Heart right ventricle (tissue), 16 donors: ENCODE data around the gene PTPN9. TPM values are rescaled to one million over a fixed set of nuclear protein-coding genes. Genes with fewer than 3 reads are reported as not detected.
A peak's percentile ranks its signal among the peaks of the same experiment; 100 is the strongest.

Source experiments
- ATAC-seq, 8 donors: fragments of 200-7000 bp; cut with Tn5 transposase; one replicate each; pipeline ENCODE4 v1.9.1; 2020; ENCODE audit warnings: mild to moderate bottlenecking in 8 of 8, moderate library complexity in 8 of 8, moderate number of reproducible peaks in 1 of 8
- DNase-seq, 2 donors: peaks; one replicate each; pipeline ENCODE4 v3.0.0-alpha.2; 2020
- H3K27ac ChIP-seq, 10 donors: fragments of 200-600 bp; sonication (generic) in 2 of 10; one replicate each; pipeline versions ENCODE4 v1.5.0 to v1.8.0; 2020 to 2022; ENCODE audit warnings: mild to moderate bottlenecking in 3 of 10
- H3K27me3 ChIP-seq, 7 donors: fragments of 200-600 bp; one replicate each; pipeline ENCODE4 v1.8.0; 2021 to 2022; ENCODE audit warnings: mild to moderate bottlenecking in 2 of 7
- H3K36me3 ChIP-seq, 9 donors: fragments of 200-600 bp; sonication (generic) in 1 of 9; one replicate each; pipeline versions ENCODE4 v1.5.0 to v1.8.0; 2020 to 2022; ENCODE audit warnings: mild to moderate bottlenecking in 2 of 9
- H3K4me1 ChIP-seq, 9 donors: fragments of 200-600 bp; sonication (generic) in 1 of 9; one replicate each; pipeline versions ENCODE4 v1.5.0 to v1.8.0; 2020 to 2022; ENCODE audit warnings: mild to moderate bottlenecking in 4 of 9
- H3K4me3 ChIP-seq, 10 donors: fragments of 200-600 bp; sonication (generic) in 2 of 10; one replicate each; pipeline versions ENCODE4 v1.5.0 to v1.8.0; 2020 to 2022; ENCODE audit warnings: mild to moderate bottlenecking in 7 of 10, moderate library complexity in 2 of 10
- H3K9me3 ChIP-seq, 11 donors: fragments of 200-600 bp in 10 of 11; sonication (generic) in 2 of 11; one replicate each; pipeline versions ENCODE4 v1.5.0 to v1.8.0; 2013 to 2022; ENCODE audit warnings: mild to moderate bottlenecking in 2 of 11, control low read depth in 1 of 11, moderate library complexity in 1 of 11
- WGBS, 2 donors: extraction: QIAGEN DNeasy Blood & Tissue Kit; methylation state at CpG; one replicate each; pipeline ENCODE4 v1.1.7; 2013; ENCODE audit warnings: inconsistent platforms in 1 of 2; 5-methylcytosine and 5-hydroxymethylcytosine counted together
- intact Hi-C, 10 donors: fragments of 100-400 bp; cut with DNase I; formaldehyde crosslinking; loops; one replicate each; pipeline versions ENCODE4 v1.11.1 to v1.14.2; 2022
- polyA plus RNA-seq, 2 donors: library from polyadenylated mRNA; stranded (reverse); fragments of 200-250 nt; gene quantifications; one replicate each; pipeline ENCODE4 v1.2.3, GENCODE V29; 2013
- total RNA-seq, 10 donors: library from RNA; stranded (reverse); fragmentation: NEBNext Ultra II Directional in 3 of 10; extraction: Animal tissue kit (Norgen Biotek cat#: 25700) in 3 of 10; gene quantifications; one replicate each; pipeline versions ENCODE4 v1.2.1 to v1.2.4, GENCODE V29; 2021 to 2023
- TF ChIP-seq, protein P1 (sequence below), 9 donors: fragments of 200-600 bp; sonication (generic) in 2 of 9; IDR thresholded peaks; one replicate each; pipeline versions ENCODE4 v1.5.0 to v1.8.0; 2021 to 2022; ENCODE audit warnings: antibody characterized with exemption in 9 of 9, mild to moderate bottlenecking in 5 of 9, moderate library complexity in 1 of 9
- donor health status: Arrhythmogenic right ventricular cardiomyopathy.
- donor health status: ischemic (EF 13 %, LVEDD 7.1; RV severe dilation, severe dysfunction).
- donor health status: healthy with polysubstance abuse.
- donor health status: DM: no; HTN: yes; CAD: no.
- donor health status: DM: no; HTN: no; CAD: no.
- donor health status: ischemic (EF 25% LVEDD 6.9; RV normal size, moderate dysfunction).
- donor health status: ischemic (EF 25% LVEDD 5.7; RV mildly dilated, moderate dysfunction).
- donor health status: healthy.
- donor health status: DM: yes; HTN: yes; CAD: no.
- donor health status: Ischemic cardiomyopathy.
- donor health status: ischemic (EF 35%, LVEDD 5.7; RV mildly dilated, moderate dysfunction).
- donor health status: nonischemic (EF 11% LVEDD 7.7; RV severe dilation, severe dysfunction).
- donor health status: DM: yes; HTN: yes; CAD: no.
- donor health status: PGD.
- donor health status: ischemic (EF 29% LVEDD 5.4; RV normal size, mild dysfunction).
- donor health status: nonischemic (EF 23%, LVEDD 6.1; RV moderate dilation, normal function).

The PTPN9 gene
- total and polyA plus RNA-seq, 12 donors: 2.0 to 11.0 (median 8.0) TPM

GRCh38 chr15:75620841-75621391, 41.8 kb upstream of the PTPN9 start:
- peak; percentile 45 to 78 (median 66) for ATAC-seq
- DNase-seq: peak; percentile 60 to 84
- Histone ChIP-seq H3K4me1 (peaks cover 0 to 37% (median 24%) of the 10 kb centered on the region in 9 donors), H3K27me3 (no peaks in the 10 kb centered on the region), H3K36me3 (peaks cover 0 to 47% (median 26%) of the 10 kb centered on the region in 9 donors), H3K9me3 (no peaks in the 10 kb centered on the region), H3K4me3 (peak overlapping the region in 6 of 10 donors; percentile 19 to 39 (median 24)), H3K27ac (peak overlapping the region; percentile 55 to 86 (median 78))
- TF ChIP-seq, protein P1, sequence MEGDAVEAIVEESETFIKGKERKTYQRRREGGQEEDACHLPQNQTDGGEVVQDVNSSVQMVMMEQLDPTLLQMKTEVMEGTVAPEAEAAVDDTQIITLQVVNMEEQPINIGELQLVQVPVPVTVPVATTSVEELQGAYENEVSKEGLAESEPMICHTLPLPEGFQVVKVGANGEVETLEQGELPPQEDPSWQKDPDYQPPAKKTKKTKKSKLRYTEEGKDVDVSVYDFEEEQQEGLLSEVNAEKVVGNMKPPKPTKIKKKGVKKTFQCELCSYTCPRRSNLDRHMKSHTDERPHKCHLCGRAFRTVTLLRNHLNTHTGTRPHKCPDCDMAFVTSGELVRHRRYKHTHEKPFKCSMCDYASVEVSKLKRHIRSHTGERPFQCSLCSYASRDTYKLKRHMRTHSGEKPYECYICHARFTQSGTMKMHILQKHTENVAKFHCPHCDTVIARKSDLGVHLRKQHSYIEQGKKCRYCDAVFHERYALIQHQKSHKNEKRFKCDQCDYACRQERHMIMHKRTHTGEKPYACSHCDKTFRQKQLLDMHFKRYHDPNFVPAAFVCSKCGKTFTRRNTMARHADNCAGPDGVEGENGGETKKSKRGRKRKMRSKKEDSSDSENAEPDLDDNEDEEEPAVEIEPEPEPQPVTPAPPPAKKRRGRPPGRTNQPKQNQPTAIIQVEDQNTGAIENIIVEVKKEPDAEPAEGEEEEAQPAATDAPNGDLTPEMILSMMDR (IDR thresholded peaks at IDR 0.05): peak in 6 of 9 donors; percentile 15 to 46 (median 29)
- WGBS, 2 donors: 37 to 60% methylated on average over 7 of the region's 7 CpGs
- intact Hi-C loops: loop anchor here in 6 of 10 donors (5.0 to 10.0 kb wide), 6 partner anchors 44 to 256 kb away; partner anchors contain the start of genes MAN2C1 (in 2 of the 6), PTPN9 (in 2 of the 6) and SIN3A (in 1 of the 6)

DNA sequence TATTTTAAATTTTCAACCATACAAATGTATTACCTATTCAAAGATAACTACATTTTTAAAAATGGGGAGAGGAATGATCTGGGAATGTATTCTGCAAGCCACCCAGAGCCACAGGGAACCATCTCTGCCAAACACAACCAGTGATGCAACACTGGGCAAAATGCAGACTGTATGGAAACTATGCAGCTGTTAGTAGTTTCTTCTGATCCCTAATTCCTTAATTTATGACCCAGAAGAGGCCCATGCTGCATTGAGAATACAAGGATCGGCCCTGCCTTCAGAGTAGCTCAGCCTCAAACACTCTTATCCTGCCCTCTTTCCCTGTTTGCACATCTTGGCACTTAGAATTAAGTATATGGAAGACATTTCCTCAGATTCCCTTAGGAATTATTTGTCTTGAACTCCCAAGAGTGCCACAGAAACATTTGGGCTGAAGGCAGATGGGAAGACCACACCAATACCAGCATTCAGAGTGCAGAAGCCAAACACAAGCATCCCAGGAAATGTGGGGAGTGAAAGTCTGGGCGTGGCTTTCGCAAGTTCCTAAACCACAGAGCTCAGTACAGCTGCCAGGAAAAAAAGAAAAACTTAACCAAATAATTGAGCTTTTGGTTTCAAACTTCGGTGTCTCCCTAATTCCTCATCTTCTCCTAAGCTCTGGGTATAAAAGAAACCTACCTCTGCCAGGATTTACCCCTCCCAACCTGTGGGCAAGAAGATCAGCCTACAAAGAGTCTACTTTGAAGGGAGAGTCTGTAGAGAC, 41.1 kb upstream of the PTPN9 start:
- H3K36me3 ChIP-seq: peaks cover 0 to 53% (median 29%) of the 10 kb centered on the region in 9 donors
- ATAC-seq (peak; percentile 35 to 72 (median 63)), DNase-seq (peak in 1 of 2 donors; percentile 50)
- peak overlapping the region; percentile 55 to 86 (median 78) for H3K27ac ChIP-seq
- H3K9me3 ChIP-seq: no peaks in the 10 kb centered on the region
- TF ChIP-seq, protein P1 (IDR thresholded peaks at IDR 0.05): no peak
- peak overlapping the region in 6 of 10 donors; percentile 19 to 39 (median 24) for H3K4me3 ChIP-seq
- no peaks in the 10 kb centered on the region for H3K27me3 ChIP-seq
- 35 to 48% methylated on average over 4 of the region's 4 CpGs for WGBS, 2 donors
- H3K4me1 ChIP-seq: peaks cover 0 to 36% (median 24%) of the 10 kb centered on the region in 9 donors
- intact Hi-C loops: loop anchor here in 6 of 10 donors (5.0 to 10.0 kb wide), 6 partner anchors 43 to 255 kb away; partner anchors contain the start of genes MAN2C1 (in 2 of the 6), PTPN9 (in 2 of the 6) and SIN3A (in 1 of the 6)

DNA sequence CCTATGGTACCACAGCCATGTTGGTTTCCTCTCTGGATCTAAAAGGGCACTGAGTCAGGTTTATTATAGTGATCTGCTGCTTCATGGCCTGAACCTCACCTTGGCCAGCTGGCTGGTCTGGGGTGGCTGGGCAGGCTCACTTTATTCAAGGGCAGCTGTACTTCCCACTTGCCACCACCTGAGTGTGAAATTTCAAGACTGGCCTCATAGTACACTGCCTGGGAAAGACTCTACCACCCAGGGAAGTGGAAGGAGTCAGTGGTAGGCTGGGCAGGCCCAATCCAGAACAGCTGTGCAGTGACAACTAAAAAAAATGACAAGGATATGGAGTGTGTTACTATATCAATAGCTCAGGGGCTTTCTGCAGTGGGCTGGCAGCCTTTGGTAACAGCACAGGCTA, 37.7 kb upstream of the PTPN9 start:
- ATAC-seq (no peak), DNase-seq (no peak)
- intact Hi-C loops: loop anchor here in 1 of 10 donors (10.0 kb wide), 1 partner anchor 92 kb away; no protein-coding TSS in a partner anchor
- Histone ChIP-seq H3K27ac (no peak overlapping the region), H3K9me3 (no peaks in the 10 kb centered on the region), H3K27me3 (no peaks in the 10 kb centered on the region), H3K4me3 (no peak overlapping the region), H3K36me3 (peaks cover 0 to 88% (median 55%) of the 10 kb centered on the region in 9 donors), H3K4me1 (peaks cover 0 to 26% (median 21%) of the 10 kb centered on the region in 9 donors)
- TF ChIP-seq, protein P1 (IDR thresholded peaks at IDR 0.05): no peak
